IMR-90 (cell line): ENCODE results near the gene SLC43A2. TPM values are rescaled to one million over a fixed set of nuclear protein-coding genes. Genes with fewer than 3 reads are reported as not detected.

Experiments
- ATAC-seq: fragments of 200-7000 bp; cut with Tn5 transposase; 2 replicates; pipeline ENCODE4 v1.9.1; 2020; ENCODE audit warnings: low read depth, mild to moderate bottlenecking, moderate library complexity
- BruUV-seq: library from RNA; stranded (reverse); fragments of 400-500 nt; replicated peaks from 2 replicates; lab custom pipeline; 2021; lab: Mats Ljungman, UMichigan
- CTCF ChIA-PET: fragments of 300-600 bp; formaldehyde crosslinking; extraction: SDS; loops from one replicate; lab custom pipeline; 2021; ENCODE audit warnings: antibody characterized with exemption; lab: Yijun Ruan, JAX
- POLR2A ChIA-PET: fragments of 300-600 bp; sonication (Branson Sonifier 250); formaldehyde crosslinking; loops from one replicate; lab custom pipeline; 2022; ENCODE audit warnings: antibody characterized with exemption; ENCODE audit not compliant: unreplicated experiment; lab: Charles Lee
- DNase-seq: peaks from one replicate; pipeline ENCODE4 v3.0.0; 2013
- H2AFZ ChIP-seq: replicated peaks from 2 replicates; pipeline ENCODE3; 2013; ENCODE audit warnings: low read length, mild to moderate bottlenecking; ENCODE audit not compliant: poor library complexity
- H2AK5ac ChIP-seq: 2 replicates; pipeline ENCODE4 v1.6.1; 2013; ENCODE audit warnings: low read depth, low read length, inconsistent platforms
- H2AK9ac ChIP-seq: replicated peaks from 2 replicates; pipeline ENCODE3; 2013; ENCODE audit warnings: mild to moderate bottlenecking, low read depth, low read length, moderate library complexity; ENCODE audit not compliant: poor library complexity
- H2BK120ac ChIP-seq: 2 replicates; pipeline ENCODE4 v1.6.1; 2013; ENCODE audit warnings: low read depth, low read length, inconsistent platforms
- H2BK15ac ChIP-seq: 3 replicates; pipeline ENCODE4 v1.6.1; 2013; ENCODE audit warnings: low read depth, low read length, inconsistent platforms
- H2BK20ac ChIP-seq: 2 replicates; pipeline ENCODE4 v1.6.1; 2013; ENCODE audit warnings: low read depth, mild to moderate bottlenecking, inconsistent platforms, low read length, moderate library complexity
- H2BK5ac ChIP-seq: 2 replicates; pipeline ENCODE4 v1.6.1; 2013; ENCODE audit warnings: mild to moderate bottlenecking, low read depth, low read length, inconsistent platforms; ENCODE audit not compliant: poor library complexity, severe bottlenecking
- H3K14ac ChIP-seq: replicated peaks from 2 replicates; pipeline ENCODE4 v1.6.1; 2013; ENCODE audit warnings: low read depth, low read length, inconsistent platforms
- H3K18ac ChIP-seq: 2 replicates; pipeline ENCODE4 v1.6.1; 2013; ENCODE audit warnings: low read depth, low read length, control low read depth
- H3K23ac ChIP-seq: 2 replicates; pipeline ENCODE4 v1.6.1; 2013; ENCODE audit warnings: low read depth, low read length, inconsistent platforms
- H3K27ac ChIP-seq: 2 replicates; pipeline ENCODE4 v1.5.1; 2013; ENCODE audit warnings: mild to moderate bottlenecking, control low read depth, low read length; ENCODE audit not compliant: insufficient read depth
- H3K27me3 ChIP-seq: 2 replicates; pipeline ENCODE4 v1.6.1; 2013; ENCODE audit warnings: low read length; ENCODE audit not compliant: control insufficient read depth, insufficient read depth
- H3K36me3 ChIP-seq: 2 replicates; pipeline ENCODE4 v1.6.1; 2013; ENCODE audit warnings: low read length, mixed read lengths; ENCODE audit not compliant: control insufficient read depth, insufficient read depth
- H3K4ac ChIP-seq: 2 replicates; pipeline ENCODE4 v1.6.1; 2013; ENCODE audit warnings: low read depth, low read length, inconsistent platforms
- H3K4me1 ChIP-seq: 2 replicates; pipeline ENCODE4 v1.6.1; 2013; ENCODE audit warnings: low read length, mixed read lengths; ENCODE audit not compliant: control insufficient read depth, insufficient read depth
- H3K4me2 ChIP-seq: 2 replicates; pipeline ENCODE4 v1.6.1; 2013; ENCODE audit warnings: low read depth, mild to moderate bottlenecking, control low read depth, low read length, moderate library complexity
- H3K4me3 ChIP-seq: 2 replicates; pipeline ENCODE4 v1.5.1; 2013; ENCODE audit warnings: low read depth, mild to moderate bottlenecking, control low read depth, low read length, moderate library complexity; ENCODE audit not compliant: insufficient read depth
- H3K56ac ChIP-seq: 2 replicates; pipeline ENCODE4 v1.6.1; 2013; ENCODE audit warnings: low read length, inconsistent platforms; ENCODE audit not compliant: insufficient read depth; ENCODE audit errors: extremely low read depth
- H3K79me1 ChIP-seq, 2 experiments: 2 replicates each; pipeline ENCODE4 v1.6.1; 2013; ENCODE audit warnings: low read length in 2 of 2, inconsistent platforms in 1 of 2, low read depth in 1 of 2
- H3K9ac ChIP-seq: 2 replicates; pipeline ENCODE4 v1.6.1; 2013; ENCODE audit warnings: low read depth, low read length, control low read depth
- H3K9me1 ChIP-seq: 2 replicates; pipeline ENCODE4 v1.6.1; 2013; ENCODE audit warnings: low read length, inconsistent platforms; ENCODE audit not compliant: insufficient read depth
- H3K9me3 ChIP-seq: 2 replicates; pipeline ENCODE4 v1.6.1; 2013; ENCODE audit warnings: low read length; ENCODE audit not compliant: control insufficient read depth, insufficient read depth
- H4K20me1 ChIP-seq: 2 replicates; pipeline ENCODE4 v1.6.1; 2013; ENCODE audit warnings: low read length, inconsistent platforms; ENCODE audit not compliant: insufficient read depth
- H4K5ac ChIP-seq: 2 replicates; pipeline ENCODE4 v1.6.1; 2013; ENCODE audit warnings: mild to moderate bottlenecking, low read depth, low read length, control low read depth
- H4K8ac ChIP-seq, 2 experiments: 2 replicates each; pipeline ENCODE4 v1.6.1; 2013; ENCODE audit warnings: low read depth in 2 of 2, low read length in 2 of 2, control low read depth in 1 of 2, inconsistent platforms in 1 of 2
- H4K91ac ChIP-seq: 2 replicates; pipeline ENCODE4 v1.6.1; 2013; ENCODE audit warnings: low read depth, low read length, inconsistent platforms; ENCODE audit not compliant: insufficient read depth
- MAZ ChIP-seq: IDR thresholded peaks from 2 replicates; pipeline ENCODE4 v1.6.1; 2012; ENCODE audit warnings: low read depth, mild to moderate bottlenecking, low read length, improper control_type of control experiment, moderate library complexity, borderline replicate concordance
- WGBS, 2 experiments: methylation state at CpG; one replicate each; pipeline versions ENCODE4 v1.1.5 to v1.1.7; 2013; ENCODE audit warnings: missing lambda C conversion rate in 2 of 2; ENCODE audit not compliant: insufficient read length in 1 of 2; ENCODE audit errors: extremely low coverage in 2 of 2; 5-methylcytosine and 5-hydroxymethylcytosine counted together
- dilution Hi-C: fragments of 300-500 bp; cut with HindIII; formaldehyde crosslinking; loops from one replicate; pipeline ENCODE4 v1.14.3; 2018; ENCODE audit warnings: low sequenced_read_pairs; ENCODE audit not compliant: unreplicated experiment
- in situ Hi-C: fragments of 300-500 bp; cut with MboI; formaldehyde crosslinking; loops from 3 replicates; pipeline ENCODE4 v1.14.3; 2019; ENCODE audit warnings: low sequenced_read_pairs, inconsistent platforms, mixed read lengths
- intact Hi-C: fragments of 100-400 bp; cut with micrococcal nuclease; formaldehyde crosslinking; loops from 2 replicates; pipeline ENCODE4 v1.10.0; 2022
- polyA plus RNA-seq, 3 experiments: library from polyadenylated mRNA; depleted of rRNA; stranded (reverse); fragments of >200 nt; gene quantifications; 2 replicates each; pipeline ENCODE4 v1.2.3, GENCODE V29; 2012; ENCODE audit warnings: low replicate concordance in 1 of 3
- total RNA-seq: library from RNA; depleted of rRNA; stranded (reverse); fragments of >200 nt; gene quantifications from 2 replicates; pipeline ENCODE4 v1.2.3, GENCODE V29; 2012

The SLC43A2 gene
- total and polyA plus RNA-seq, 2 of the 4 experiments (the other 2 are of a cell fraction), result 3.8 to 9.0 TPM

DNA sequence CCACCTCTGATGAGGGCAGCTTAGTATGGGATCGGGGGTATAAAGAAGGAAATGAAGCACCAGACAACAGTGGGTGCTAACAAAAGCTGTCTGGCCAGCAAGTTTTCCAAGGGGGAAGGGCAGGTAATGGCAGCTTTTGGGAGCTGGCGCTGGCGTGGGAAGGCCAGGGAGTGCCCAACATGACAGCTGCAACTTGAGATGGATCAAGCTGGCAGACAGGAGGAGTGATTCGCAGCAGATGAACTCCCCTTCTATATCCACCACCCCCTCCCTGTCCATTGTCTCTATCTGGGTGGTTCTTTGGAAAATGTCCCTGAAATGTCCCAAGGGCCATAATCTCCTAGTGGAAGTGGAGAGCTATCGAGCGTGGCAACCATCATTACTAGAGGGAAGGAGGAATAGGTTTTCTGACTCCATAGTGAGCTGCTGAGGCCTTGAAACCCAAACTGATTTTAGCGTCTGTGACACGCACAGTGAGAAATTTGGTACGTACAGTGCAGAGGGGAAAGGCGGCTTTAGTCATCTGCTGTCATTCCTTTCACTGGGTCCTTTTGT is 107.5 kb downstream of the SLC43A2 start:
- Histone ChIP-seq H4K8ac (no peak overlapping the region), H3K4me1 (no peaks in the 10 kb centered on the region), H3K9me3 (no peaks in the 10 kb centered on the region), H3K18ac (no peak overlapping the region), H3K56ac (no peak overlapping the region), H4K91ac (no peak overlapping the region), H3K9me1 (no peaks in the 10 kb centered on the region; the same call in 1 of the 2 replicates), H3K9ac (no peak overlapping the region), H2BK5ac (no peak overlapping the region), H2AK5ac (no peak overlapping the region), H3K27ac (no peak overlapping the region), H3K79me1 (peaks cover 16 to 30% of the 10 kb centered on the region in 2 experiments), H2AK9ac (no peak overlapping the region), H4K5ac (no peak overlapping the region), H3K4me2 (no peak overlapping the region), H4K20me1 (peaks cover 4% of the 10 kb centered on the region; the same call in 1 of the 2 replicates), H3K14ac (no peak overlapping the region), H3K4me3 (no peak overlapping the region), H2BK120ac (no peak overlapping the region), H3K36me3 (peaks cover 20% of the 10 kb centered on the region), H3K27me3 (no peaks in the 10 kb centered on the region), H3K4ac (no peak overlapping the region), H3K23ac (no peak overlapping the region), H2BK15ac (no peak overlapping the region), H2BK20ac (no peak overlapping the region), H2AFZ (no peak overlapping the region)
- POLR2A ChIA-PET, result no interaction called here
- no peak for ATAC-seq
- TF ChIP-seq MAZ, result no peak
- BruUV-seq, result no TSS peak
- DNase-seq, result no peak
- intact Hi-C loops (no loop called here), in situ Hi-C loops (no loop called here), dilution Hi-C loops (no loop called here)
- CTCF ChIA-PET, result no interaction called here
- 92% methylated on average over 2 of the region's 10 CpGs; no CpG with 5 or more reads in 1 of the 2 experiments for WGBS, 2 experiments
